ENCODE data around the gene DOCK10. TPM values are rescaled to one million over a fixed set of nuclear protein-coding genes. Genes with fewer than 3 reads are reported as not detected.

Gene DOCK10
- total RNA-seq, 2 donors from 2014 or later = 334 to 378 TPM

- Mint-ChIP-seq H3K27me3 (no peaks in the 10 kb centered on the region), H3K9me3 (peaks cover 8% of the 10 kb centered on the region), H3K4me1 (ENCODE audit: low read depth in 2 of 2) (peaks cover 61 to 78% of the 10 kb centered on the region in 2 donors), H3K36me3 (peaks cover 28% of the 10 kb centered on the region), H3K4me3 (peak overlapping the region; percentile 44), H3K27ac (peak overlapping the region; percentile 89 to 95)
- ATAC-seq (no peak), DNase-seq (ENCODE audit: low spot score) (no peak)
Observed at GRCh38 chr2:224940618-224941017, 101.7 kb downstream of the DOCK10 start.

GRCh38 chr2:224938651-224939182, 103.6 kb downstream of the DOCK10 start:
- Mint-ChIP-seq H3K36me3 (peaks cover 23% of the 10 kb centered on the region), H3K27ac (peak overlapping the region; percentile 89 to 95), H3K27me3 (no peaks in the 10 kb centered on the region), H3K4me1 (ENCODE audit: low read depth in 2 of 2) (peaks cover 59 to 75% of the 10 kb centered on the region in 2 donors), H3K9me3 (peaks cover 8% of the 10 kb centered on the region), H3K4me3 (peak overlapping the region; percentile 75)
- ATAC-seq = peak; percentile 63 to 84
- no peak for DNase-seq (ENCODE audit: low spot score)

GRCh38 chr2:224937887-224938286, 104.4 kb downstream of the DOCK10 start:
- Mint-ChIP-seq H3K36me3 (peaks cover 23% of the 10 kb centered on the region), H3K4me1 (ENCODE audit: low read depth in 2 of 2) (peaks cover 65 to 75% of the 10 kb centered on the region in 2 donors), H3K4me3 (peak overlapping the region; percentile 75), H3K9me3 (peaks cover 8% of the 10 kb centered on the region), H3K27ac (peak overlapping the region; percentile 89 to 95), H3K27me3 (no peaks in the 10 kb centered on the region)
- DNase-seq (ENCODE audit: low spot score) = no peak
- ATAC-seq = peak in 1 of 2 donors; percentile 22

GRCh38 chr2:224934526-224935188, 107.6 kb downstream of the DOCK10 start:
- ATAC-seq = no peak
- peaks cover 29% of the 10 kb centered on the region for H3K36me3 Mint-ChIP-seq
- no peak for DNase-seq (ENCODE audit: low spot score)
- peak overlapping the region; percentile 96 to 98 for H3K27ac Mint-ChIP-seq
- peaks cover 73 to 85% of the 10 kb centered on the region in 2 donors for H3K4me1 Mint-ChIP-seq (ENCODE audit: low read depth in 2 of 2)
- H3K9me3 Mint-ChIP-seq = no peaks in the 10 kb centered on the region
- no peaks in the 10 kb centered on the region for H3K27me3 Mint-ChIP-seq
- peak overlapping the region; percentile 84 for H3K4me3 Mint-ChIP-seq

- Mint-ChIP-seq H3K4me3 (peak overlapping the region; percentile 84), H3K4me1 (ENCODE audit: low read depth in 2 of 2) (peaks cover 78 to 89% of the 10 kb centered on the region in 2 donors), H3K36me3 (peaks cover 32% of the 10 kb centered on the region), H3K27me3 (no peaks in the 10 kb centered on the region), H3K9me3 (no peaks in the 10 kb centered on the region), H3K27ac (peak overlapping the region; percentile 96 to 98)
- no peak for DNase-seq (ENCODE audit: low spot score)
- peak in 1 of 2 donors; percentile 58 for ATAC-seq
Observed at GRCh38 chr2:224933431-224933830, 108.8 kb downstream of the DOCK10 start.

GRCh38 chr2:224932522-224932921, 109.7 kb downstream of the DOCK10 start:
- DNase-seq (ENCODE audit: low spot score) (no peak), ATAC-seq (no peak)
- H3K4me3 Mint-ChIP-seq = peak overlapping the region; percentile 84
- peak overlapping the region; percentile 96 to 98 for H3K27ac Mint-ChIP-seq
- H3K36me3 Mint-ChIP-seq = peaks cover 38% of the 10 kb centered on the region
- no peaks in the 10 kb centered on the region for H3K9me3 Mint-ChIP-seq
- no peaks in the 10 kb centered on the region for H3K27me3 Mint-ChIP-seq
- peaks cover 80 to 89% of the 10 kb centered on the region in 2 donors for H3K4me1 Mint-ChIP-seq (ENCODE audit: low read depth in 2 of 2)

GRCh38 chr2:224931956-224932355, 110.3 kb downstream of the DOCK10 start:
- Mint-ChIP-seq H3K9me3 (no peaks in the 10 kb centered on the region), H3K36me3 (peaks cover 43% of the 10 kb centered on the region), H3K4me3 (peak overlapping the region; percentile 84), H3K27ac (peak overlapping the region; percentile 96 to 98), H3K27me3 (no peaks in the 10 kb centered on the region), H3K4me1 (ENCODE audit: low read depth in 2 of 2) (peaks cover 83 to 89% of the 10 kb centered on the region in 2 donors)
- ATAC-seq (no peak), DNase-seq (ENCODE audit: low spot score) (no peak)

GRCh38 chr2:224930990-224931389, 111.3 kb downstream of the DOCK10 start:
- Mint-ChIP-seq H3K4me1 (ENCODE audit: low read depth in 2 of 2) (peaks cover 88 to 93% of the 10 kb centered on the region in 2 donors), H3K27ac (peak overlapping the region; percentile 96 to 98), H3K4me3 (peak overlapping the region; percentile 84), H3K27me3 (no peaks in the 10 kb centered on the region), H3K9me3 (no peaks in the 10 kb centered on the region), H3K36me3 (peaks cover 53% of the 10 kb centered on the region)
- DNase-seq (ENCODE audit: low spot score) = no peak
- ATAC-seq = no peak

GRCh38 chr2:224930124-224930523, 112.1 kb downstream of the DOCK10 start:
- Mint-ChIP-seq H3K27me3 (no peaks in the 10 kb centered on the region), H3K9me3 (no peaks in the 10 kb centered on the region), H3K4me3 (peak overlapping the region; percentile 84), H3K36me3 (peaks cover 58% of the 10 kb centered on the region), H3K27ac (peak overlapping the region; percentile 96 to 98), H3K4me1 (ENCODE audit: low read depth in 2 of 2) (peaks cover 93 to 99% of the 10 kb centered on the region in 2 donors)
- ATAC-seq = no peak
- no peak for DNase-seq (ENCODE audit: low spot score)

GRCh38 chr2:224929512-224929911, 112.8 kb downstream of the DOCK10 start:
- ATAC-seq (no peak), DNase-seq (ENCODE audit: low spot score) (no peak)
- no peaks in the 10 kb centered on the region for H3K27me3 Mint-ChIP-seq
- peak overlapping the region; percentile 96 to 98 for H3K27ac Mint-ChIP-seq
- H3K36me3 Mint-ChIP-seq = peaks cover 59% of the 10 kb centered on the region
- H3K4me3 Mint-ChIP-seq = peak overlapping the region; percentile 84
- peaks cover 92 to 99% of the 10 kb centered on the region in 2 donors for H3K4me1 Mint-ChIP-seq (ENCODE audit: low read depth in 2 of 2)
- H3K9me3 Mint-ChIP-seq = no peaks in the 10 kb centered on the region

GRCh38 chr2:224927646-224928173, 114.6 kb downstream of the DOCK10 start:
- peak; percentile 66 to 71 for ATAC-seq
- DNase-seq (ENCODE audit: low spot score) = peak; percentile 79
- peak overlapping the region; percentile 84 for H3K4me3 Mint-ChIP-seq
- peaks cover 90 to 98% of the 10 kb centered on the region in 2 donors for H3K4me1 Mint-ChIP-seq (ENCODE audit: low read depth in 2 of 2)
- peak overlapping the region; percentile 96 to 98 for H3K27ac Mint-ChIP-seq
- H3K9me3 Mint-ChIP-seq = peaks cover 3% of the 10 kb centered on the region
- H3K27me3 Mint-ChIP-seq = no peaks in the 10 kb centered on the region
- peaks cover 68% of the 10 kb centered on the region for H3K36me3 Mint-ChIP-seq

GRCh38 chr2:224927011-224927410, 115.3 kb downstream of the DOCK10 start:
- H3K4me1 Mint-ChIP-seq (ENCODE audit: low read depth in 2 of 2) = peaks cover 86 to 98% of the 10 kb centered on the region in 2 donors
- no peak for DNase-seq (ENCODE audit: low spot score)
- H3K9me3 Mint-ChIP-seq = peaks cover 3% of the 10 kb centered on the region
- no peaks in the 10 kb centered on the region for H3K27me3 Mint-ChIP-seq
- peak overlapping the region; percentile 84 for H3K4me3 Mint-ChIP-seq
- no peak for ATAC-seq
- H3K27ac Mint-ChIP-seq = peak overlapping the region; percentile 96 to 98
- peaks cover 67% of the 10 kb centered on the region for H3K36me3 Mint-ChIP-seq

GRCh38 chr2:224925810-224926100, 116.5 kb downstream of the DOCK10 start:
- H3K4me1 Mint-ChIP-seq (ENCODE audit: low read depth in 2 of 2) = peaks cover 74 to 86% of the 10 kb centered on the region in 2 donors
- DNase-seq (ENCODE audit: low spot score) (no peak), ATAC-seq (peak; percentile 62 to 77)
- H3K4me3 Mint-ChIP-seq = peak overlapping the region; percentile 84
- peaks cover 54% of the 10 kb centered on the region for H3K36me3 Mint-ChIP-seq
- peak overlapping the region; percentile 96 to 98 for H3K27ac Mint-ChIP-seq
- H3K27me3 Mint-ChIP-seq = no peaks in the 10 kb centered on the region
- H3K9me3 Mint-ChIP-seq = peaks cover 3% of the 10 kb centered on the region
